GM12801 (cell line): ENCODE measurements around the gene DNAAF2.

Source experiments
- TF ChIP-seq, protein P1 (sequence below): IDR thresholded peaks from one replicate; pipeline ENCODE4 v1.5.1; 2011; ENCODE audit warnings: control low read depth; ENCODE audit not compliant: insufficient read length; ENCODE audit errors: extremely low read depth

DNAAF2 gene

DNA sequence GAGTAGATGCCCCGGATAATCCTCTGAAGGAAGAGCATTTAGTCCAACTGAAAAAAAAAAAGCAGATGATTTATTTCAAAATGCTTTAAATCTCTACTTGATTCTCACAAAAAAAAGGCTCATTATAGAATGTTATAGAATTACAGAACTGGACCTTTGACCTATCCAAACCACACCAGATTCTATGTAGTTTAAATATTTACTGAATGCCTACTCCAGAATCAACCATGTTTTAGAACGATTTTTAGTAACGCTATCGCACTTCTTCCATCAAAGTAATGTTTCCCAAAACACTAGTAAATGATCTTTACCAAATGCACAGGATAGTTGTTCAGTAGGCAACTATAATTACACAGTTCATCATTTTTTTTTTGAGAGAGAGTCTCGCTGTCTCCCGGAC lies 51.4 kb downstream of the DNAAF2 start:
- TF ChIP-seq, protein P1, sequence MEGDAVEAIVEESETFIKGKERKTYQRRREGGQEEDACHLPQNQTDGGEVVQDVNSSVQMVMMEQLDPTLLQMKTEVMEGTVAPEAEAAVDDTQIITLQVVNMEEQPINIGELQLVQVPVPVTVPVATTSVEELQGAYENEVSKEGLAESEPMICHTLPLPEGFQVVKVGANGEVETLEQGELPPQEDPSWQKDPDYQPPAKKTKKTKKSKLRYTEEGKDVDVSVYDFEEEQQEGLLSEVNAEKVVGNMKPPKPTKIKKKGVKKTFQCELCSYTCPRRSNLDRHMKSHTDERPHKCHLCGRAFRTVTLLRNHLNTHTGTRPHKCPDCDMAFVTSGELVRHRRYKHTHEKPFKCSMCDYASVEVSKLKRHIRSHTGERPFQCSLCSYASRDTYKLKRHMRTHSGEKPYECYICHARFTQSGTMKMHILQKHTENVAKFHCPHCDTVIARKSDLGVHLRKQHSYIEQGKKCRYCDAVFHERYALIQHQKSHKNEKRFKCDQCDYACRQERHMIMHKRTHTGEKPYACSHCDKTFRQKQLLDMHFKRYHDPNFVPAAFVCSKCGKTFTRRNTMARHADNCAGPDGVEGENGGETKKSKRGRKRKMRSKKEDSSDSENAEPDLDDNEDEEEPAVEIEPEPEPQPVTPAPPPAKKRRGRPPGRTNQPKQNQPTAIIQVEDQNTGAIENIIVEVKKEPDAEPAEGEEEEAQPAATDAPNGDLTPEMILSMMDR = no peak

DNA sequence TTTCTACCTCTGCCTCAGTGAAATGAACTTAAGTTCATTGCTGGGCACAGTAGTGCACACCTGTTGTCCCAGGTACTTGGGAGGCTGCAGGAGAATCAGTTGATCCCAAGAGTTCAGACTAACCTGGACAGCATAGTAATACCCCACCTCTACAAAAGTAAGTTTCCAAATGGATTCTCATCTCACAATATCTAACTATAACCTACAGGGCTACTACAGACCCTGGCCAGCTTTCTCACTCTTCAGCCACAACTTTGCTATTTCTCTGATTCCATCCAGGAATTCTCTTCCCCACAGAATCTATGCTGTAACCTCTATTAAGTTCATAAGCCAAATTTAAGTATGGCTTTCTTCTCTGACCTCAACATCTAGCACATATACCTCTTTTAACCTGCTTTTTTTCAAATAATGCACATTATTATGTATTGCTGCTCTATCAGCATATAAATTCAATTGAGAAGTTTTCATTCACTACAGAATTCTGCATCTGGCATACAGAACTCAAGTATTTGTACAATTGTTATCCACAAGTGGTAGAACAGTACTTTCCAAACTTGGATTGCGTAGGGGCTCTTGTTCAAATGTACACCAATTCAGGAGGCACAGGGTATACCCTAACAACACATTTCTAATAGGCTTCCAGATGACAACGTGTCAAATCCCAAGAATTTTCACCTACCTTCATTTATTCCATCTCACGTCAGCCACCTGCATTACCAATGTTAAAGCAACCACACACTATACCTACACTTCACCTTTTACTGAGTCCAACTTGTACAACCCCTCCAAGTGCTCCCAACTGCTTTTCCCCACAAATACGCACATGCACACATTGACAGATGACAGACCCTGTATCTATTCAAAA lies 52.7 kb downstream of the DNAAF2 start:
- TF ChIP-seq, protein P1 = no peak

DNA sequence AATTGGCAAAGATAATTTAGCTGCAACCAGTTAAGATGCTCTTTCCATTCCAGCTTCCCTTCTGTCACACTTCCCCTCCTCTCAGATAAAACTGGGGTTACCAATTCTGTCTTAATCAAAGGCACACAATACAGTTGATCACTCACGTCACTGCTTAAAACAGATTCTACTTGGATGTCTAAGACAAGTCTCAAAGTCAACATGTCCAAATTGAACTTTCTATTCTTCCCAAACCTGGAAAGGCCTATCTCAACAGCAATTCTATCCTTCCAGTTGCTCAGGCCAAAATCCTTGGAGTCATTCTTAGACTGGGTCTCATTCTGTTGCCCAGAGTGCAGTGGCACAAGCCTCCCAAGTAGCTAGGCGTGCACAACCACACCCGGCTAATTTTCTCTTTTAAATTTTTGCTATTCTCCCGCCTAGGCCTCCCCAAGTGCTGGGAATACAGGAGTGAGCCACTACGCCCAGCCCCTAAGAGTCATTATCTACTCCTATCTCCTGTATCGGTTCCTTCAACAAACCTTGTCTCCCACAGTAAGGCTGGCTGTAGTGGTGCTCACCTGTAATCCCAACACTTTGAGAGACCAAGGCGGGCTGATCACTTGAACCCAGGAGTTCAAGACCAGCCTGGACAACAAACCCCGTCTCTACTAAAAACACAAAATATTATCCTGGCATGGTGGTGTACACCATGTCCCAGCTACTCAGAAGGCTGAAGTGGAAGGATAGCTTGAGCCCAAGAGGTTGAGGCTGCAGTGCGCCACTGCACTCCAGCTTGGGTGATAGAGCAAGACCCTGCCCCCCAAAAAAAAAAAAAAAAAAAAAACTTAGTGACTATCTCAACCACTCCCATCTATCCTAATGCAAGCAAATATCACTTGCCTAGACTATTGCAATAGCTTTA lies 53.6 kb downstream of the DNAAF2 start:
- TF ChIP-seq, protein P1 = no peak

DNA sequence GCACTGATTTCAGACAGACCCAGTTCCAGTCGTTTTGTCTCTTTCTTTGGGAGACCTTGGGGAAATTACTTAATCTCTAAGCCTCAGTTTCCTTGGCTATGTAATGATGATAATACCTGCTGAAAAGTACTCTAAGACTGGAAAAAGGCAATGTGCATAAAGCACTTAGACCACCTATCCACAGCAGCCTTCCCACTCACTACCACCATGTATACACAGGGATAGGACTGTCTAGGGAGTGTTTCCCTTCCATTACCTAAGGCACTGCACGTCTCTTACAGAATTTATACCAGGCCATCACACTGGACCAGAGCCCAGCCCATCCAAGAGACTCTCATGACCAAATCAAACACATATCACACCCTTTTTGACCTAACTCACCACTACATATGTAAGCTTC lies 55.2 kb downstream of the DNAAF2 start:
- TF ChIP-seq, protein P1 = no peak

DNA sequence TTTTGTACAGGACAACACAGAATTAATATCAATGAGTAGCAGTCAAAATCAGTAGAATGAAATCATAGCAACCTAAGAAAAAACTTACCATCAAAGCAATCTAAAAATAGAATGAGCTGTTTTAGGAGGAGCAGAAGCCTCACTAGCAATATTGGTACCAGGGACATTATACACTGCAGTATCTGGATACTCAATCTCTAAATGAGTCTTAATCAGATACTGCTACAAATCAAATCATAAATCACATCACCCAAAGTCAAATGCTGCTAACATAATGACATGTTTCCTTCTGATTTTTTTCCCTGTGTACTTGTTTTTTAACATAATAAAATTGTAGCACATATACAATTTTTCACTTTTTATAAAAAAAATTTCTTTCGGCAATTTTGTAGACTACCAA lies 56.9 kb downstream of the DNAAF2 start:
- TF ChIP-seq, protein P1 = no peak
